Neuronal stem cell (in vitro differentiated cells): ENCODE results near the gene WWOX.

Experiments used
- DNase-seq: peaks from one replicate; pipeline ENCODE4 v3.0.0-alpha.2; 2013; ENCODE audit warnings: low spot score
- H2AFZ ChIP-seq: one replicate; pipeline ENCODE4 v1.6.1; 2013; ENCODE audit warnings: mild to moderate bottlenecking, low read length, inconsistent platforms
- H2AK5ac ChIP-seq: 2 replicates; pipeline ENCODE4 v1.6.1; 2013; ENCODE audit warnings: low read depth, mild to moderate bottlenecking, inconsistent platforms, low read length, moderate library complexity, mixed read lengths
- H2BK120ac ChIP-seq: 2 replicates; pipeline ENCODE4 v1.6.1; 2013; ENCODE audit warnings: low read depth, mild to moderate bottlenecking, inconsistent platforms, low read length, moderate library complexity, mixed read lengths
- H2BK12ac ChIP-seq: one replicate; pipeline ENCODE4 v1.6.1; 2013; ENCODE audit warnings: low read length, inconsistent platforms
- H2BK15ac ChIP-seq: 2 replicates; pipeline ENCODE4 v1.6.1; 2013; ENCODE audit warnings: mild to moderate bottlenecking, low read length, inconsistent platforms, mixed read lengths
- H2BK5ac ChIP-seq: one replicate; pipeline ENCODE4 v1.6.1; 2013; ENCODE audit warnings: inconsistent platforms, mild to moderate bottlenecking, low read length, moderate library complexity
- H3K14ac ChIP-seq: one replicate; pipeline ENCODE4 v1.6.1; 2013; ENCODE audit warnings: low read length, inconsistent platforms
- H3K18ac ChIP-seq: 2 replicates; pipeline ENCODE4 v1.6.1; 2013; ENCODE audit warnings: low read length, inconsistent platforms
- H3K23ac ChIP-seq: 2 replicates; pipeline ENCODE4 v1.6.1; 2013; ENCODE audit warnings: low read depth, mild to moderate bottlenecking, mixed read lengths, low read length, inconsistent platforms; ENCODE audit not compliant: poor library complexity
- H3K27ac ChIP-seq: replicated peaks from 3 replicates; pipeline ENCODE4 v1.5.1; 2013; ENCODE audit warnings: low read length, inconsistent platforms
- H3K27me3 ChIP-seq, 3 experiments: 2 replicates each; pipeline ENCODE4 v1.6.1; 2013; ENCODE audit warnings: low read length in 3 of 3, mild to moderate bottlenecking in 2 of 3, inconsistent platforms in 1 of 3, low read depth in 1 of 3, mixed read lengths in 1 of 3, moderate library complexity in 1 of 3; ENCODE audit not compliant: control insufficient read depth in 3 of 3, insufficient read depth in 3 of 3
- H3K36me3 ChIP-seq, 2 donors: replicated peaks in 1 of 2; 2 replicates each; pipeline ENCODE4 v1.6.1; 2013; ENCODE audit warnings: low read length in 2 of 2; ENCODE audit not compliant: control insufficient read depth in 2 of 2, insufficient read depth in 2 of 2
- H3K4ac ChIP-seq: 2 replicates; pipeline ENCODE4 v1.6.1; 2013; ENCODE audit warnings: inconsistent platforms, mild to moderate bottlenecking, low read length, moderate library complexity
- H3K4me1 ChIP-seq, 2 donors: 1 replicate in 1 of 2; 2 replicates in 1 of 2; pipeline ENCODE4 v1.6.1; 2013; ENCODE audit warnings: low read length in 2 of 2, low read depth in 1 of 2; ENCODE audit not compliant: control insufficient read depth in 2 of 2, insufficient read depth in 1 of 2
- H3K4me2 ChIP-seq: one replicate; pipeline ENCODE4 v1.6.1; 2013; ENCODE audit warnings: mild to moderate bottlenecking, low read length, inconsistent platforms; ENCODE audit not compliant: insufficient read depth, poor library complexity, severe bottlenecking
- H3K4me3 ChIP-seq, 2 donors: 2 replicates each; pipeline ENCODE4 v1.5.1; 2013; ENCODE audit warnings: low read length in 2 of 2, mild to moderate bottlenecking in 2 of 2, inconsistent platforms in 1 of 2, moderate library complexity in 1 of 2
- H3K79me1 ChIP-seq: one replicate; pipeline ENCODE4 v1.6.1; 2013; ENCODE audit warnings: low read depth, mild to moderate bottlenecking, inconsistent platforms, low read length, moderate library complexity
- H3K9ac ChIP-seq: one replicate; pipeline ENCODE4 v1.6.1; 2013; ENCODE audit warnings: mild to moderate bottlenecking, low read depth, low read length, inconsistent platforms; ENCODE audit not compliant: poor library complexity
- H3K9me3 ChIP-seq, 2 donors: replicated peaks in 1 of 2; 2 replicates each; pipeline versions ENCODE3 to v1.6.1; 2013; ENCODE audit warnings: low read length in 2 of 2, mild to moderate bottlenecking in 2 of 2, inconsistent platforms in 1 of 2, low read depth in 1 of 2, mixed read lengths in 1 of 2, moderate library complexity in 1 of 2; ENCODE audit not compliant: control insufficient read depth in 2 of 2, insufficient read depth in 1 of 2
- H4K8ac ChIP-seq: one replicate; pipeline ENCODE4 v1.6.1; 2013; ENCODE audit warnings: low read depth, mild to moderate bottlenecking, inconsistent platforms, low read length, moderate library complexity
- H4K91ac ChIP-seq: one replicate; pipeline ENCODE4 v1.6.1; 2013; ENCODE audit warnings: low read length, low read depth, mild to moderate bottlenecking, inconsistent platforms; ENCODE audit not compliant: poor library complexity
- WGBS, 2 donors: extraction: QIAGEN DNeasy Blood & Tissue Kit; methylation state at CpG; one replicate each; pipeline ENCODE4 v1.1.7; 2013; ENCODE audit warnings: missing lambda C conversion rate in 2 of 2, mixed read lengths in 1 of 2; ENCODE audit not compliant: insufficient read length in 2 of 2, insufficient replicate concordance in 1 of 2; ENCODE audit errors: extremely low coverage in 2 of 2; 5-methylcytosine and 5-hydroxymethylcytosine counted together

Gene WWOX

GRCh38 chr16:78706637-78707036, 607.2 kb downstream of the WWOX start:
- peaks cover 2 to 7% of the 10 kb centered on the region in 2 donors for H3K9me3 ChIP-seq
- H2AFZ ChIP-seq: no peak overlapping the region
- DNase-seq: no peak
- H3K36me3 ChIP-seq: no peaks in the 10 kb centered on the region
- no peak overlapping the region for H3K4ac ChIP-seq
- no peak overlapping the region for H3K14ac ChIP-seq
- no peak overlapping the region for H3K27ac ChIP-seq
- no peak overlapping the region for H2AK5ac ChIP-seq
- no peaks in the 10 kb centered on the region for H3K27me3 ChIP-seq
- H2BK12ac ChIP-seq: no peak overlapping the region
- H3K18ac ChIP-seq: no peak overlapping the region
- no CpG with 5 or more reads among the region's 6 CpGs for WGBS, 2 donors
- no peak overlapping the region for H3K9ac ChIP-seq
- H2BK5ac ChIP-seq: no peak overlapping the region
- H3K4me3 ChIP-seq: no peak overlapping the region
- H2BK15ac ChIP-seq: no peak overlapping the region
- H2BK120ac ChIP-seq: no peak overlapping the region
- H4K91ac ChIP-seq: no peak overlapping the region
- peaks cover 4 to 19% of the 10 kb centered on the region in 2 donors for H3K4me1 ChIP-seq
- no peaks in the 10 kb centered on the region for H3K79me1 ChIP-seq
- no peak overlapping the region for H4K8ac ChIP-seq
- no peak overlapping the region for H3K23ac ChIP-seq
- no peak overlapping the region for H3K4me2 ChIP-seq

- H3K4me2 ChIP-seq: peak overlapping the region; percentile 58
- H2AK5ac ChIP-seq: no peak overlapping the region
- H2BK15ac ChIP-seq: no peak overlapping the region
- H2AFZ ChIP-seq: peak overlapping the region; percentile 26
- H3K4me1 ChIP-seq: peaks cover 4 to 19% of the 10 kb centered on the region in 2 donors
- H3K9me3 ChIP-seq: peaks cover 2 to 7% of the 10 kb centered on the region in 2 donors
- no peak overlapping the region for H3K23ac ChIP-seq
- no peak overlapping the region for H3K9ac ChIP-seq
- H4K91ac ChIP-seq: no peak overlapping the region
- no CpG with 5 or more reads among the region's 15 CpGs for WGBS, 2 donors
- no peaks in the 10 kb centered on the region for H3K27me3 ChIP-seq
- no peaks in the 10 kb centered on the region for H3K36me3 ChIP-seq
- H3K14ac ChIP-seq: no peak overlapping the region
- peak overlapping the region; percentile 31 for H3K18ac ChIP-seq
- no peak overlapping the region for H2BK12ac ChIP-seq
- H3K79me1 ChIP-seq: no peaks in the 10 kb centered on the region
- no peak overlapping the region for H2BK120ac ChIP-seq
- H3K4ac ChIP-seq: no peak overlapping the region
- no peak overlapping the region for H4K8ac ChIP-seq
- H3K27ac ChIP-seq: peak overlapping the region; percentile 96
- H3K4me3 ChIP-seq: no peak overlapping the region
- DNase-seq: peak; percentile 92
- no peak overlapping the region for H2BK5ac ChIP-seq
Observed at GRCh38 chr16:78709137-78709884, 609.9 kb downstream of the WWOX start.

- Histone ChIP-seq H3K36me3 (no peaks in the 10 kb centered on the region), H2BK120ac (no peak overlapping the region), H2BK15ac (no peak overlapping the region), H3K27me3 (no peaks in the 10 kb centered on the region), H3K79me1 (no peaks in the 10 kb centered on the region), H2AK5ac (no peak overlapping the region), H4K8ac (no peak overlapping the region), H3K9me3 (no peaks in the 10 kb centered on the region), H3K14ac (no peak overlapping the region), H3K4me1 (peaks cover 0 to 1% of the 10 kb centered on the region in 2 donors), H3K4me3 (no peak overlapping the region), H2BK5ac (no peak overlapping the region), H3K23ac (no peak overlapping the region), H3K9ac (no peak overlapping the region), H3K27ac (no peak overlapping the region), H4K91ac (no peak overlapping the region), H3K4me2 (no peak overlapping the region), H2AFZ (no peak overlapping the region), H2BK12ac (no peak overlapping the region), H3K4ac (no peak overlapping the region), H3K18ac (no peak overlapping the region)
- no peak for DNase-seq
- WGBS, 2 donors: no CpG with 5 or more reads among the region's 3 CpGs
Observed at GRCh38 chr16:78715106-78715505, 615.7 kb downstream of the WWOX start.

GRCh38 chr16:78715673-78716072, 616.2 kb downstream of the WWOX start:
- no peak overlapping the region for H2AFZ ChIP-seq
- H3K36me3 ChIP-seq: no peaks in the 10 kb centered on the region
- H3K4ac ChIP-seq: no peak overlapping the region
- H3K18ac ChIP-seq: no peak overlapping the region
- no peak overlapping the region for H2BK5ac ChIP-seq
- no peak overlapping the region for H3K4me3 ChIP-seq
- H3K9me3 ChIP-seq: no peaks in the 10 kb centered on the region
- no peak overlapping the region for H3K23ac ChIP-seq
- no peak overlapping the region for H2BK120ac ChIP-seq
- DNase-seq: no peak
- H4K8ac ChIP-seq: no peak overlapping the region
- no peak overlapping the region for H2AK5ac ChIP-seq
- no peaks in the 10 kb centered on the region for H3K79me1 ChIP-seq
- no peak overlapping the region for H2BK15ac ChIP-seq
- no peak overlapping the region for H3K9ac ChIP-seq
- WGBS, 2 donors: no CpG with 5 or more reads among the region's 4 CpGs
- no peak overlapping the region for H3K4me2 ChIP-seq
- H3K4me1 ChIP-seq: no peaks in the 10 kb centered on the region
- no peaks in the 10 kb centered on the region for H3K27me3 ChIP-seq
- no peak overlapping the region for H4K91ac ChIP-seq
- no peak overlapping the region for H3K27ac ChIP-seq
- no peak overlapping the region for H2BK12ac ChIP-seq
- H3K14ac ChIP-seq: no peak overlapping the region
